Central memory CD8-positive, alpha-beta T cell (primary cell): Measurements from ENCODE around the gene LAT.
A peak's percentile ranks its signal among the peaks of the same experiment; 100 is the strongest.
"Not testable (repeated sequence)": the region's sequence is repeated elsewhere in the genome, so short reads cannot be mapped to it uniquely, and the experiment has no call there.

Experiments used
- ATAC-seq: fragments of 150-1000 bp; cut with Tn5 transposase; replicated peaks from 2 replicates; pipeline ENCODE4 v1.10.0; 2022; ENCODE audit warnings: mild to moderate bottlenecking, moderate FRiP score, moderate number of reproducible peaks; ENCODE audit not compliant: poor library complexity, severe bottlenecking; ENCODE audit errors: extremely low read depth
- DNase-seq, 2 donors: peaks; one replicate each; pipeline ENCODE4 v3.0.0; 2021; ENCODE audit warnings: low spot score in 2 of 2
- H3K27ac Mint-ChIP-seq: one replicate; pipeline ENCODE4 v1.8.0; 2022; ENCODE audit warnings: low read depth, mild to moderate bottlenecking, moderate library complexity, mixed read lengths
- H3K27me3 Mint-ChIP-seq: one replicate; pipeline ENCODE4 v1.8.0; 2022; ENCODE audit warnings: mixed read lengths
- H3K36me3 Mint-ChIP-seq: one replicate; pipeline ENCODE4 v1.8.0; 2022; ENCODE audit warnings: mild to moderate bottlenecking, moderate library complexity, mixed read lengths; ENCODE audit not compliant: insufficient read depth
- H3K4me1 Mint-ChIP-seq: one replicate; pipeline ENCODE4 v1.8.0; 2022; ENCODE audit warnings: mixed read lengths
- H3K4me3 Mint-ChIP-seq: one replicate; pipeline ENCODE4 v1.8.0; 2022; ENCODE audit warnings: mild to moderate bottlenecking, moderate library complexity, mixed read lengths
- H3K9me3 Mint-ChIP-seq: one replicate; pipeline ENCODE4 v1.8.0; 2022; ENCODE audit warnings: mixed read lengths

Gene LAT, protein sequence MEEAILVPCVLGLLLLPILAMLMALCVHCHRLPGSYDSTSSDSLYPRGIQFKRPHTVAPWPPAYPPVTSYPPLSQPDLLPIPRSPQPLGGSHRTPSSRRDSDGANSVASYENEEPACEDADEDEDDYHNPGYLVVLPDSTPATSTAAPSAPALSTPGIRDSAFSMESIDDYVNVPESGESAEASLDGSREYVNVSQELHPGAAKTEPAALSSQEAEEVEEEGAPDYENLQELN

GRCh38 chr16:28984619-28985135, at the start of gene LAT:
Gene LAT, plus strand, starts transcription at chr16:28985052. Its CDS starts 366 bp downstream, at chr16:28985418.
- DNase-seq (peak; percentile 53 to 66), ATAC-seq (peak; percentile 79)
- Mint-ChIP-seq H3K27me3 (no peaks in the 10 kb centered on the region), H3K9me3 (peaks cover 7% of the 10 kb centered on the region), H3K27ac (peak within 1 kb of the TSS; percentile 94), H3K4me1 (peaks cover 56% of the 10 kb centered on the region), H3K4me3 (peak within 1 kb of the TSS; percentile 85), H3K36me3 (peaks cover 43% of the 10 kb centered on the region)

DNA sequence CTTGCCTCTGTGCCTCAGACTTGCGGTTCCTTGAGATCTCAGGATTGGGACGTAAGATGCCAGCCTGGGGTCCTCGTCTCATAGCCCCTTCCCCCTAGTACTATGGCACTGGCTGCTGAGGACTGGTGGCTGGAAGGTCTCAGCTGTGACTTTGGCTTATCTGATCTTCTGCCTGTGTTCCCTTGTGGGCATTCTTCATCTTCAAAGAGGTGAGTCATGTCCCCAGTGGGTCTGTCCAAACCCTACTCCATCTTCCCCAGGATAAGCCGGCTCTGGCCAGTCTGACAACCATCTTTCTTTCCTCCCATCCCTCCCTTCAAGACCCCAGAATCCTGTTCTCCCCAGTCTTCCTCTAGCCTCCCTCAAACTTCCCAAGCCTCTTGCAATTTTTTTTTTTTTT, 49.5 kb upstream of the LAT start:
- Mint-ChIP-seq H3K27ac (no peak overlapping the region), H3K36me3 (peaks cover 9% of the 10 kb centered on the region), H3K4me3 (no peak overlapping the region), H3K9me3 (no peaks in the 10 kb centered on the region), H3K27me3 (no peaks in the 10 kb centered on the region), H3K4me1 (peaks cover 24% of the 10 kb centered on the region)
- ATAC-seq (no peak), DNase-seq (no peak)

DNA sequence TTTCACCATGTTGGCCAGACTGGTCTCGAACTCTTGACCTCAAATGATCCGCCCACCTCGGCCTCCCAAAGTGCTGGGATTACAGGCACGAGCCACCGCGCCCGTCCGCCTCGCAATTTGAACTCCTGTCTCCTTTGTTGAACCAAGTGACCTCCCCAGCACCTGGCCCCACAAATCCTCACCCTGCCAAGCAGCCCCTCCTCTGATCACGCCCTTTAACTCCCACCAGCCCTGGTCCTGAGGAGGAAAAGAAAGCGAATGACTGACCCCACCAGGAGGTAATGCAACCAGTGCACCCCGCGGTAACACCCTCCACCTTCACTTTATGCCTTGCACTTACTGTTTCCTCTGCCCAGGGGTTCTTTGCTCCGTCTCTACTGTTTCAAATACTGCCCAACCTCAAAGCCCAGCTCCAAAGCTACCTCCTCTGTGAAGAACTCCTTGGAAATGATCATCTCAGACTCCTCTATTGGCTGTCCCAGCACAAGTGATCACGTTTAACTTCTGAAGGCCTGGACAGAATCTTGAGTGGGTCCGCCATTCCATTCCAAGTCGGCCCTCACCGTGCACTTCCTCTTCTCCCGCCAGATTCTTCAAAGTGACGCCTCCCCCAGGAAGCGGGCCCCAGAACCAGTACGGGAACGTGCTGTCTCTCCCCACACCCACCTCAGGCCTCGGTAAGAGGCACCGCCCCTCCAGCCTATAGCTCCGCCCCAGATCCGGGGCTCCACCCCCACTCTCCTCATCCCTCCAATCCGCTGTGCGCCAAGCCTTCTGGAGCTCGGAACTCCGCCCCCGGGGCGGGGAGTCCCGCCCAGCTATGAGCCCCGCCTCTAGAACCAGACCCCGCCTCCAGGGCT, 48.7 kb upstream of the LAT start:
- H3K4me3 Mint-ChIP-seq = peak overlapping the region; percentile 55
- peaks cover 9% of the 10 kb centered on the region for H3K36me3 Mint-ChIP-seq
- H3K27ac Mint-ChIP-seq = peak overlapping the region; percentile 52
- no peaks in the 10 kb centered on the region for H3K27me3 Mint-ChIP-seq
- no peaks in the 10 kb centered on the region for H3K9me3 Mint-ChIP-seq
- ATAC-seq (peak; percentile 97), DNase-seq (peak; percentile 71 to 75)
- H3K4me1 Mint-ChIP-seq = peaks cover 16% of the 10 kb centered on the region

GRCh38 chr16:28936784-28937155, 48.1 kb upstream of the LAT start:
- peak overlapping the region; percentile 55 for H3K4me3 Mint-ChIP-seq
- DNase-seq = no peak
- H3K9me3 Mint-ChIP-seq = no peaks in the 10 kb centered on the region
- peak overlapping the region; percentile 52 for H3K27ac Mint-ChIP-seq
- H3K27me3 Mint-ChIP-seq = no peaks in the 10 kb centered on the region
- H3K4me1 Mint-ChIP-seq = peaks cover 16% of the 10 kb centered on the region
- no peak for ATAC-seq
- peaks cover 9% of the 10 kb centered on the region for H3K36me3 Mint-ChIP-seq

DNA sequence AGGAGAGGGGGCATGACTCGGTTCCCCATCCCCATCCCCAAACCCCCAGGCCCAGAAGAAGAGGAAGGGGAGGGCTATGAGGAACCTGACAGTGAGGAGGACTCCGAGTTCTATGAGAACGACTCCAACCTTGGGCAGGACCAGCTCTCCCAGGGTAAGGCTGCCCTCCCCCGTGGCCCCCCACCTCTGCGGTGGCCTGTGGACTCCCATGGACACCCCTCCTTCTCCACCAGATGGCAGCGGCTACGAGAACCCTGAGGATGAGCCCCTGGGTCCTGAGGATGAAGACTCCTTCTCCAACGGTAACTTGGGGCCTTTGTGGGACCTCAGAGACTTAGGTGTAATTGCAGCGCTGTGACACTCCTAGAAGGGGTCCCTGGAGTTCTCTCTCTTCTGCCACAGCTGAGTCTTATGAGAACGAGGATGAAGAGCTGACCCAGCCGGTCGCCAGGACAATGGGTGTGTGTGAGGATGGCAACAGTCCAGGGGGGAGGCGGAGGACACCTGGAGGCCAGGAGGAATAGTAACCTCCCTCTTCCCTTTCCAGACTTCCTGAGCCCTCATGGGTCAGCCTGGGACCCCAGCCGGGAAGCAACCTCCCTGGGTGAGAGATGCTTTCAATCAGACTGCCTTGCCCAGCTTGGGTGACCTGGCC, 47.5 kb upstream of the LAT start:
- DNase-seq (no peak), ATAC-seq (no peak)
- Mint-ChIP-seq H3K27ac (no peak overlapping the region), H3K4me1 (peaks cover 13% of the 10 kb centered on the region), H3K4me3 (no peak overlapping the region), H3K36me3 (peaks cover 7% of the 10 kb centered on the region), H3K9me3 (no peaks in the 10 kb centered on the region), H3K27me3 (no peaks in the 10 kb centered on the region)

DNA sequence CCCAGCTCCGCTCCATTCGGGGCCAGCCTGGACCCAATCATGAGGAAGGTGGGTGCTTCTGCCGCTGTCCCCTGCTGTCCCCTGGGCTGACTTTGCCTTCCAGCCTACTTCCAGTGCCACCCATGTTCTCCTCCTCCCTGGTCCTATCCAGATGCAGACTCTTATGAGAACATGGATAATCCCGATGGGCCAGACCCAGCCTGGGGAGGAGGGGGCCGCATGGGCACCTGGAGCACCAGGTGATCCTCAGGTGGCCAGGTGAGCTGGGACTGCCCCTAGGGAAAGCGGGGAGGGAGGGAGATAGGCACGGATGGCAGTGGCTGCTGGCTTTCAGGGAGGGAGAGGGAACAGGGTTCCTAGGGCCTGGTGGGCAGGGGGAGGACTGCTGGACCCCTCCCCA, 46.1 kb upstream of the LAT start:
- DNase-seq = no peak
- Mint-ChIP-seq H3K9me3 (no peaks in the 10 kb centered on the region), H3K4me3 (no peak overlapping the region), H3K36me3 (peaks cover 7% of the 10 kb centered on the region), H3K4me1 (peaks cover 11% of the 10 kb centered on the region), H3K27ac (no peak overlapping the region), H3K27me3 (no peaks in the 10 kb centered on the region)
- no peak for ATAC-seq

DNA sequence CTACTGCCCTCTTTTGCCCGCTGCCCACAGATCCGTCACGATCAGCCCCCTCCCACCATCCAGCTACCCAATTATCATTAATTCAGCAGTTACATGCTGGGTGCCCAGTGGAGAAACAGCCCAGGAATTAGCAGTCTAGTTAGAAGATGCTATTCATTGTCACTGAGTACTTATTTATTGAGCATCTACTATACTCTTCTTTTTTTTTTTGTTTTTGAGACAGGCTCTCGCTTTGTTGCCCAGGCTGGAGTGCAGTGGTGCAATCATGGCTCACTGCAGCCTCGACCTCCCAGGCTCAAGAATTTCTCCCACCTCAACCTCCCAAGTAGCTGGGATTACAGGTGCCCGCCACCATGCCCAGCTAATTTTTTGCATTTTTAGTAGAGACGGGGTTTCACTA, 45.0 kb upstream of the LAT start:
- H3K4me1 Mint-ChIP-seq = peaks cover 11% of the 10 kb centered on the region
- H3K27me3 Mint-ChIP-seq, H3K4me3 Mint-ChIP-seq, ATAC-seq, DNase-seq, H3K9me3 Mint-ChIP-seq, H3K27ac Mint-ChIP-seq, H3K36me3 Mint-ChIP-seq: not testable (repeated sequence)

GRCh38 chr16:28943281-28943680, 41.6 kb upstream of the LAT start:
- ATAC-seq (no peak), DNase-seq (no peak)
- Mint-ChIP-seq H3K36me3 (no peaks in the 10 kb centered on the region), H3K27ac (no peak overlapping the region), H3K4me3 (no peak overlapping the region), H3K27me3 (no peaks in the 10 kb centered on the region), H3K4me1 (peaks cover 8% of the 10 kb centered on the region), H3K9me3 (no peaks in the 10 kb centered on the region)

GRCh38 chr16:28946681-28947080, 38.2 kb upstream of the LAT start:
- peaks cover 2% of the 10 kb centered on the region for H3K36me3 Mint-ChIP-seq
- DNase-seq = no peak
- ATAC-seq = no peak
- peaks cover 20% of the 10 kb centered on the region for H3K4me1 Mint-ChIP-seq
- no peaks in the 10 kb centered on the region for H3K9me3 Mint-ChIP-seq
- H3K27ac Mint-ChIP-seq = no peak overlapping the region
- no peak overlapping the region for H3K4me3 Mint-ChIP-seq
- H3K27me3 Mint-ChIP-seq = no peaks in the 10 kb centered on the region

DNA sequence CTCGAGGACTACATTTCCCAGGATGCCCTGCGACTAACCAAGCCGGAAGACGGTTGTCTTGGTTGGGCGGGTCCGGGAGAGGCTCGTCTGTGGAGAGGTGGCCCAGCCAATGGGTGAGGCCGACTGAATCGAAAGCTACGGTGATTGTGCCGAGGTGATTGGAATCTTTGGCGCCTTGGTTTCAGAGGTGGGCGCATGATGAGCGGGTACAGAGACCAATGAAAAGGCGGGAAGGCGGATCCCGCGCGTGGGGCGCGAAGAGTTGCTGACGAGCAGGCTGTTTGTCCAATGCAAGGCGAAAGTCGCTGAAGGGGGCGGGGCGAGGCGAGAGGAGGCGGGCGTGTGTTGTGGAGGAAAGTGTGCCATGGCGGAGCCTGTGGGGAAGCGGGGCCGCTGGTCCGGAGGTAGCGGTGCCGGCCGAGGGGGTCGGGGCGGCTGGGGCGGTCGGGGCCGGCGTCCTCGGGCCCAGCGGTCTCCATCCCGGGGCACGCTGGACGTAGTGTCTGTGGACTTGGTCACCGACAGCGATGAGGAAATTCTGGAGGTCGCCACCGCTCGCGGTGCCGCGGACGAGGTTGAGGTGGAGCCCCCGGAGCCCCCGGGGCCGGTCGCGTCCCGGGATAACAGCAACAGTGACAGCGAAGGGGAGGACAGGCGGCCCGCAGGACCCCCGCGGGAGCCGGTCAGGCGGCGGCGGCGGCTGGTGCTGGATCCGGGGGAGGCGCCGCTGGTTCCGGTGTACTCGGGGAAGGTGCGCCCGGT, 34.0 kb upstream of the LAT start, which contains the start of gene NFATC2IP:
Gene NFATC2IP, plus strand, starts transcription at position 290 of the 762 bp plus-strand sequence. Its CDS starts 75 bp downstream, at position 365.
- peak; percentile 99 to 100 for DNase-seq
- Mint-ChIP-seq H3K4me1 (peaks cover 32% of the 10 kb centered on the region), H3K36me3 (peaks cover 19% of the 10 kb centered on the region), H3K27me3 (no peaks in the 10 kb centered on the region), H3K4me3 (peak within 1 kb of the TSS; percentile 92), H3K27ac (peak within 1 kb of the TSS; percentile 70), H3K9me3 (no peaks in the 10 kb centered on the region)
- ATAC-seq = peak; percentile 99

DNA sequence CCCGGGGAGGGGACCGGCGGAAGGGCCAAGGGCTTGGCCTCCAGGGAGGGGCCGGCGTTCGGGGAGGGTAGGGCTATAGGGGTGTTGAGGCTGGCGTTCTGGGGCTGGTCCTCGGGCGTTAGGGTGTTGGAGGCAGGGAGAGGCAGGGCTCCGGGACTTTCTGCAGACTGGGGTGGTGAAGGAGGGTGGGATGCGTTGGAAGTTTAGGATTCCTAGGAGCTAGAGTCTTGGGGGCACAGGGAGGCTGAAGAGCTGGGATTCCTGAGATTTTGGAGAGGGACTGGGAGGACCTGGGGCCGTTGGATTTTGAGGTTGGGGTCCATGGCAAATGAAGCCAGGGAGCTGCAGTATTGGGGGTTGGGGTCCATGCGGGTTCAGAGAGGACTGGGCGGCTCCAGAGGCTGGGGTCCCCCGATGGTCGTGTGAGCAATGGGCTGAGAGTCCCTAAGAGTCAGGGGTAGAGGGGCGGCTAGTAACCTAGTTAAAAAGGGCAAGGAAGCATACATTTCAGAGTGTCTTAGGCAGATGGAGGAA, 33.4 kb upstream of the LAT start:
- Mint-ChIP-seq H3K4me1 (peaks cover 33% of the 10 kb centered on the region), H3K36me3 (peaks cover 22% of the 10 kb centered on the region)

DNA sequence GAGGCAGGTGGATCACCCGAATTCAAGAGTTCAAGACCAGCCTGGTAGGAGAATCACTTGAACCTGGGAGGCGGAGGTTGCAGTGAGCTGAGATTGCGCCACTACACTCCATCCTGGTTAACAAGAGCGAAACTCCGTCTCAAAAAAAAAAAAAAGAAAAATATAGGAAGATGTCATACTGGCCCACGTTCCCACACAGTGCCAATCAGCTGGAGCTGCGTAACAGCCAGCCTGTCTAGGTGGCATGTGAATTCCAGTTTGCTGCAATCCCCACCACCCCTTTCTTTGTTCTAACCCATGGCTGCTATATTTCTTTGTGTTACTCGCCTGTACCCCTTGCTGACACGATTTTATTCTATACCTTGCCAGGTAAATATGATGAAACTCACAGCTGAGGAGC, 26.6 kb upstream of the LAT start:
- Mint-ChIP-seq H3K27me3 (no peaks in the 10 kb centered on the region), H3K9me3 (no peaks in the 10 kb centered on the region), H3K27ac (no peak overlapping the region), H3K4me1 (peaks cover 15% of the 10 kb centered on the region), H3K36me3 (peaks cover 51% of the 10 kb centered on the region), H3K4me3 (no peak overlapping the region)
- ATAC-seq (no peak), DNase-seq (no peak)

More for the DNA sequence above, 33.4 kb upstream of the LAT start:
- H3K27me3 Mint-ChIP-seq = no peaks in the 10 kb centered on the region
- DNase-seq (no peak), ATAC-seq (no peak)
- peak overlapping the region; percentile 92 for H3K4me3 Mint-ChIP-seq
- no peaks in the 10 kb centered on the region for H3K9me3 Mint-ChIP-seq
- peak overlapping the region; percentile 70 for H3K27ac Mint-ChIP-seq
